ENCODE measurements around the gene NRROS. TPM values are rescaled to one million over a fixed set of nuclear protein-coding genes. Genes with fewer than 3 reads are reported as not detected.

Gene NRROS
- total and polyA plus RNA-seq, 8 donors: 4.8 to 21.8 (median 7.6) TPM

DNA sequence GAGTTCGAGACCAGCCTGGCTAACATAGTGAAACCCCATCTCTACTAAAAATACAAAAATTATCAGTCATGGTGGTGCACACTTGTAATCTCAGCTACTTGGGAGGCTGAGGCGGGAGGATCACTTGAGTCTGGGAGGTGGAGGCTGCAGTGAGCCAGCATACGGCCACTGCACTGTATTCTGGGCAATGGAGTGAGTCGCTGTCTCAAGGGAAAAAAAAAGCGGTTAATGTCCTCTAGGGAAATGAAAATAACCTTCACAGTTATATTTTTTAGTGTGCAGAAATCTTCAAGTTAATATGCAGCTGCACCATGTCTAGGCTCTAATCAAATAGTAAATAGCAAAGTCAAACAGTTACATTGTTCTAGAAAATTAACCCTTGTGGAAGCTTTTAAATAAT is 57.8 kb downstream of the NRROS start:
- TF ChIP-seq, protein P1, sequence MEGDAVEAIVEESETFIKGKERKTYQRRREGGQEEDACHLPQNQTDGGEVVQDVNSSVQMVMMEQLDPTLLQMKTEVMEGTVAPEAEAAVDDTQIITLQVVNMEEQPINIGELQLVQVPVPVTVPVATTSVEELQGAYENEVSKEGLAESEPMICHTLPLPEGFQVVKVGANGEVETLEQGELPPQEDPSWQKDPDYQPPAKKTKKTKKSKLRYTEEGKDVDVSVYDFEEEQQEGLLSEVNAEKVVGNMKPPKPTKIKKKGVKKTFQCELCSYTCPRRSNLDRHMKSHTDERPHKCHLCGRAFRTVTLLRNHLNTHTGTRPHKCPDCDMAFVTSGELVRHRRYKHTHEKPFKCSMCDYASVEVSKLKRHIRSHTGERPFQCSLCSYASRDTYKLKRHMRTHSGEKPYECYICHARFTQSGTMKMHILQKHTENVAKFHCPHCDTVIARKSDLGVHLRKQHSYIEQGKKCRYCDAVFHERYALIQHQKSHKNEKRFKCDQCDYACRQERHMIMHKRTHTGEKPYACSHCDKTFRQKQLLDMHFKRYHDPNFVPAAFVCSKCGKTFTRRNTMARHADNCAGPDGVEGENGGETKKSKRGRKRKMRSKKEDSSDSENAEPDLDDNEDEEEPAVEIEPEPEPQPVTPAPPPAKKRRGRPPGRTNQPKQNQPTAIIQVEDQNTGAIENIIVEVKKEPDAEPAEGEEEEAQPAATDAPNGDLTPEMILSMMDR (IDR thresholded peaks at IDR 0.05): no peak
- intact Hi-C loops (cut with DNase I): no loop called here
- no peak for DNase-seq
- Histone ChIP-seq H3K4me3 (no peak overlapping the region), H3K36me3 (no peaks in the 10 kb centered on the region), H3K27me3 (no peaks in the 10 kb centered on the region), H3K4me1 (peaks cover 0 to 11% of the 10 kb centered on the region in 2 donors), H3K9me3 (no peaks in the 10 kb centered on the region), H3K27ac (no peak overlapping the region)
- ATAC-seq: no peak

DNA sequence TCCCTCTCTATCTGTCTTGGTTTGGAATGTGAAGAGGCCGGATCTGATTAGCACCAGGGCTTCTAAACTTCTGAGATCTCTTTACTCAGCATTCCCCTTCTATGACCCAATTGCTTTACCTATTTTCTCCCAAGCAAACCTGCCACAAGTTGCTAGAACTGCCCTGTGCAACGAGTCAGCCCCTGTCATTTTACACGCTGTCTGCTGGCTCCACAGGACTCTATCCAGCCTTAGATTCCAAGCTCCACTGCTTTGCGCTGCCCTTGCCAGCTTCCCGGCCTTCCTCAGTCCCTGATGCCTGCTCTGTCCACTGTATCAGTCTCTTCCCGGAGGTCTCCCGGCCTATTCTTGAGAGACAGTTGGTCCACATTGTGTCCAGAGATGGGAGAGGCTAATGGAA is 60.3 kb downstream of the NRROS start:
- DNase-seq (no peak), ATAC-seq (no peak)
- no peaks in the 10 kb centered on the region for H3K4me1 ChIP-seq

DNA sequence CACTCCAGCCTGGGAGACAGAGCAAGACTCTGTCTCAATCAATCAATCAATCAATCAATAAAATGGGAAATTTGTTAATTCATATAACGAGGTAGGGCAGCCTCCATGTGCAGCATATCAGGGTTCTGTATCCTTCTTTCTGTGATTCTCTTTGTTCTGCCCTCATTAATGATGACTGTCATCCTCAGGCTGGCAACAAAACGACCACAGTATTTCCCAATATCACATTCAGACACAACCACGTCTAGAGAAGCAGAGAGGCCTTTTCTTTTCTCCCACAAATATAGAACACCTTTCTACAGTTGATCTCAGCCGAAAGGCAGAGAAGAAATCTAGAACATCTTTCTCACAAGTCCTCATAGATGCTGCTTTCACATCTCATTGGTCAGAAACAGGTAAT is 61.3 kb downstream of the NRROS start:
- TF ChIP-seq, protein P1 (IDR thresholded peaks at IDR 0.05): no peak
- ATAC-seq (no peak), DNase-seq (no peak)
- H3K27me3 ChIP-seq: no peaks in the 10 kb centered on the region
- no peak overlapping the region for H3K4me3 ChIP-seq
- H3K9me3 ChIP-seq: no peaks in the 10 kb centered on the region
- no peaks in the 10 kb centered on the region for H3K36me3 ChIP-seq
- H3K4me1 ChIP-seq: peaks cover 0 to 3% of the 10 kb centered on the region in 2 donors
- H3K27ac ChIP-seq: no peak overlapping the region
- intact Hi-C loops (cut with DNase I): no loop called here

More for the DNA sequence above, 60.3 kb downstream of the NRROS start:
- intact Hi-C loops (cut with DNase I): no loop called here
- no peak overlapping the region for H3K4me3 ChIP-seq
- no peaks in the 10 kb centered on the region for H3K9me3 ChIP-seq
- H3K36me3 ChIP-seq: no peaks in the 10 kb centered on the region
- H3K27ac ChIP-seq: no peak overlapping the region
- TF ChIP-seq, protein P1 (IDR thresholded peaks at IDR 0.05): no peak
- H3K27me3 ChIP-seq: no peaks in the 10 kb centered on the region

DNA sequence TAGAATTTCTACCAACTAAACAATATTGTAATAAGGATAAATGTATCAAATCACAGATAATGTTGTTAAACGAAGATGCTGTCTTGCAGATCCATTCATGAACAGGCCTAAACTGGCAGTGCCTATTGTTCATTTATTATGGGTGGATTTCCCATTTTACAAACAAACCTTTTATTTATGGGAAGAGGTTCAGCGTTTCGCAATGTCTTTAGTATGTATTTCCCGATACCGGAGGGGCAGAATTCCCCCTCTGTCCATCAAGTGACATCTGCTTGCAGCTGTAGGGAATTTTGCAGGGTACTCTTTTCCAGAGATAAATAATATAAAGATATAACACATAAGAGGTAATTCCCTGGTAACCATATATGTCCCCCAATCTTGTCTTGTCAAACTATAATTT is 66.8 kb downstream of the NRROS start:
- H3K4me3 ChIP-seq: no peak overlapping the region
- no peak for DNase-seq
- no peaks in the 10 kb centered on the region for H3K9me3 ChIP-seq
- TF ChIP-seq, protein P1 (IDR thresholded peaks at IDR 0.05): no peak
- ATAC-seq: no peak
- peaks cover 0 to 24% of the 10 kb centered on the region in 2 donors for H3K4me1 ChIP-seq
- no peaks in the 10 kb centered on the region for H3K36me3 ChIP-seq
- H3K27ac ChIP-seq: peak overlapping the region in 1 of 2 donors; percentile 34
- H3K27me3 ChIP-seq: no peaks in the 10 kb centered on the region
- intact Hi-C loops (cut with DNase I): no loop called here

DNA sequence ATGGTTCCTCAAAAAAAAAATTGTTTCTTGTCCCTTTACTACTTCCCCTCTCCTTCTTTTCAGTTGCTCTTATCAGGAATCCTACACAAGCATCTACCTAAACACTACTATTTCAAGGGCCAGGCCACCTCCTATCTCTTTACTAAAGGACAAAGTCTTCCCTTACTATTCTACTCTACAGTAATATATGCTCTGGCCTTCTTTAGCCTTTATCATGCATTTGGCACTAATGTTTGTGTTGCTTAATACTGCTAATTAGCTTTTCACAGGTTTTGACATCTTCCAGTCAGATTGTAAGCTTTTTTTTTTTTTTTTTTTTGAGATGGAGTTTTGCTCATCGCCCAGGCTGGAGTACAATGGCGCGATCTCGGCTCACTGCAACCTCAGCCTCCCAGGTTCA is 67.2 kb downstream of the NRROS start:
- TF ChIP-seq, protein P1 (IDR thresholded peaks at IDR 0.05): no peak
- intact Hi-C loops (cut with DNase I): no loop called here
- no peaks in the 10 kb centered on the region for H3K27me3 ChIP-seq
- H3K9me3 ChIP-seq: no peaks in the 10 kb centered on the region
- DNase-seq: no peak
- no peaks in the 10 kb centered on the region for H3K36me3 ChIP-seq
- ATAC-seq: no peak
- peaks cover 0 to 27% of the 10 kb centered on the region in 2 donors for H3K4me1 ChIP-seq
- H3K27ac ChIP-seq: peak overlapping the region in 1 of 2 donors; percentile 34
- no peak overlapping the region for H3K4me3 ChIP-seq

All from left lung (tissue), 10 donors.